Mesenteric fat pad (tissue), 1 donor: ENCODE measurements around the gene POP4. TPM values are rescaled to one million over a fixed set of nuclear protein-coding genes. Genes with fewer than 3 reads are reported as not detected.

ENCODE experiments used
- DNase-seq: peaks from one replicate; pipeline ENCODE4 v3.0.0-alpha.2; 2020; ENCODE audit warnings: low spot score
- total RNA-seq: library from RNA; stranded (reverse); fragmentation: NEBNext Ultra II Directional; extraction: Animal tissue kit (Norgen Biotek cat#: 25700); gene quantifications from one replicate; pipeline ENCODE4 v1.2.1, GENCODE V29; 2021
- donor health status: DM: yes; HTN: yes; CAD: no.

The POP4 gene
- total RNA-seq, 1 donor from 2014 or later = 57.4 TPM

DNA sequence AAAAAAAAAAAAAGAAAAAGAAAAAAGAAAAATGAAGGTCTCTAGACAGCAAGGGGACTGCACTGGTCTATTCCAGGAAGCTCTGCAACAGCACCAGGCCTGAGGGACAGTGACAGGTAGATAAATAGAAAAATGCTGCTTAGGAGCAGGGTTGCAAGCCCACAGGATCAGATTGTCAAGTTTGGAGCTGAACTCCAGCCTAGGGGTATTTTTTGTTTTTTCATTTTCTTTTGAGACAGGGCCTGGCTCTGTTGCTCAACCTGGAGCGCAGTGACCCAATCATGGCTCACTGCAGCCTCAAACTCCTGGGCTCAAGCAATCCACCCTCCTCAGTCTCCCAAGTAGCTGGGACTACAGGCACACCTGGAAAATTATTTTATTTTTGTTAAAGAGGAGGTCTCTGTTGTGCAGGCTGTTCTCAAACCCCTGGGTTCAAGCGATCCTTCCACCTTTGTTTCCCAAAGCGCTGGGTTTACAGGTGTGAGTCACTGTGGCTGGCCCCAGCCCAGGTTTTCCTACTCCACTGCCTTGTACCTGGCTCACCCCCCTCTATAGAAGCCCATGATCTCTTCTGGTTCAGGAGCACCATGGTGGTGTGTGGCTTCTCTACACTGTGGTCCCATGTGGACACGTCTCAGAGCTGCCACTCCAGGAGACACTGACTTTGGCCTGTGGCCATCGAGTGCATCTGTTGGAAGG, 23.9 kb downstream of the POP4 start:
- DNase-seq = no peak

DNA sequence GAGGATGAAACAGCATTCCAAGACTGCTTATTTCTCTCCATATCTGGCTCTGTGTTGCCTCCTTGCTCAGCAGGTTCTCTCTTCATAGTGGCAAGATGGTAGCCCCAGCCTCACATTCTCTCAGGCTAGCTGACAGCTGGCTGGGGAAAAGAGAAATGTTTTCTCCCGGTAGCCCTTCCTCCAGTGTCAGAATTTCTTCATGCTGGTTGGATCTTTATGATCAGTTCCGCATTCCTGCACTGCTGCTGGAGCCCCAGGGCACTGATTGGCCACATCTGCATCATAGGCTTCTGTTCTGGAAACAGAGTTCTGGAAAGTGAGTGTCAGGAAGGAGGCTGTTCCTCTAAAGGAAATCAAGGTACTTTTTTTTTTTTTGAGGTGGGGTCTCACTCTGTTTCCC, 24.6 kb downstream of the POP4 start:
- no peak for DNase-seq

DNA sequence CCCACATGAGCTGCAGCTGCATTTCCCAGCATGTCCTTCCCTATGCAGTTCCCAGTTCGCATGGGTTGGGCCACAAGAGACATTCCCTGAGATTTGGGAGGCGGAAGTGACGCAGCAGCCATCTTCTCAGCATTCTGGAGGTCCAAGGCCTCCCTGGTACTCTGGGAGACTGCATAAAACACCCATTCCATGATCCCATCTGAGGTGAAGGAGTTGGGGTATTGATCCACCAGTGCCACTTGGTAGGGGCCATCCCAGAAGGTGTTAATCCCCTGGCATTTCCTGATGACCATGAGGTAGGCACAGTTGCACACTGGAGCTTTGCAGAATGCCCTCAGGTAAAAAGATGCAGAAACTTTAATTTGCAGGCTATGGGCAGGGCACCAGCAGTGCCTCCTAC, 25.4 kb downstream of the POP4 start:
- no peak for DNase-seq

DNA sequence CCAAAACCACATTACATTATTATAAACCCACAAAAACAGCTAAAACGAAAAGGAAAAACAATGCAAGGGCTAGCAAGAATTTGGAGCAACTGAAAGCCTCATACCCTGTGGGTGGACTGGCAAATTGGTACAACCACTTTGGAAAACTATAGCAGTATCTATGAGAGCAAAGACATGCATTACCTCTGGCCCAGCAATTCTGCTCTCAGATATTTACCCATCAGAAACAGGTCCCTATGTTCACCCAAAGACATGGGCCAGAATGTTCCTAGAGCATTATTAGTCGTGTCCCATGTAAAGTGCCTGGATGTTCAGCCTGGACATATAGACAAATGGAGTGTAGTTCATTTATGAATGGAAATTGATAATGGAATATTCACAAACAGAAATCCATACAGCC, 27.9 kb downstream of the POP4 start:
- no peak for DNase-seq

DNA sequence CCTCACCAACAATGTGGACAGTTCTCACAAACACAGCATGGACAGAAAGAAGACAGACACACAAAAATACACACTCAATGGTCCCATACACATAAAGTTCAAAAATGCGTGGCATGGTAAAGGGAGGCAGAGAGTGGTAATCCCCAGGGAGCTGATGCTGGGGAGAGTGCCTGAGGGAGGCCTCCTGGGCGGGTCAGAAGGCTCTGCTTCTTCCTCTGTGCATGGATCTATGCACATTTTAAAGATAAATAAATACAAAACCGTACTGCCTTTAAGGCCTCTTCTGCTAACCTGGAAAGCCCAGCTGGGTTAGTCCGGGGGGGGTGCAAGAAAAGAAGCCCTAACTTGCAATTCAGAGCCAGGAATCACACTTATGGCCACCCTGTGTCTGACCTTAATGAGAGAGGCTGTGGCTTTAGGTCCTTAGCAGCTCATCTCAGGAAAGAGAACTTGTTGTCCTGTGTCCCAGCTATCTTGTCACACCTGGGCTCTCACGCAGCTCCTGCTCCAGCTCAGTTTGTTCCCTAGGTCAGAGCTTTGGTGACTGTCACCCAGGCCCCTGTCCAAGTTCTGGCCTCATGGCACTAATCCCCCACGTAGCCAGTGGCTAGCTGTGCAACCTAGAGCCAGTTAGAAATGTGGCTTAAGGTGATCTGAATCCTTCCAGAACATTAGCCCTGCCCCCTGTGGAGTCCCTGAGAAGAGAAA, 28.5 kb downstream of the POP4 start:
- no peak for DNase-seq

DNA sequence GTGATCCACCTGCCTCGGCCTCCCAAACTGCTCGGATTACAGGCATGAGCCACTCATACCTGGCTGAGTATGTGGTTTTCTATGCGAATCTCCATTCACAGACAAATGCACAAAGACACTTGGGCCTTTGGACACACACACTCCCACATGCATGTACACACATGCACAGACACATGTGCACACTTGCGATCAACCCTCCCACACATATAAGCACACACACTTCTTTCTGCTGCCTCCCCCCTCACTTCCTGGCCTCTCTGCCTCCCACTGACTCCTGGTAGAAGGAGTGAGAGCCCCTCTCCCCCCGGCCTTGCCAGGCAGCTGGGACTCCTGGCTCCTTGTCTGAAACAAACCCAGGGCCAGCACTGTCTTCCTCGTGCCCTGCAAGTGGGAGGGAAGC, 29.9 kb downstream of the POP4 start:
- no peak for DNase-seq

DNA sequence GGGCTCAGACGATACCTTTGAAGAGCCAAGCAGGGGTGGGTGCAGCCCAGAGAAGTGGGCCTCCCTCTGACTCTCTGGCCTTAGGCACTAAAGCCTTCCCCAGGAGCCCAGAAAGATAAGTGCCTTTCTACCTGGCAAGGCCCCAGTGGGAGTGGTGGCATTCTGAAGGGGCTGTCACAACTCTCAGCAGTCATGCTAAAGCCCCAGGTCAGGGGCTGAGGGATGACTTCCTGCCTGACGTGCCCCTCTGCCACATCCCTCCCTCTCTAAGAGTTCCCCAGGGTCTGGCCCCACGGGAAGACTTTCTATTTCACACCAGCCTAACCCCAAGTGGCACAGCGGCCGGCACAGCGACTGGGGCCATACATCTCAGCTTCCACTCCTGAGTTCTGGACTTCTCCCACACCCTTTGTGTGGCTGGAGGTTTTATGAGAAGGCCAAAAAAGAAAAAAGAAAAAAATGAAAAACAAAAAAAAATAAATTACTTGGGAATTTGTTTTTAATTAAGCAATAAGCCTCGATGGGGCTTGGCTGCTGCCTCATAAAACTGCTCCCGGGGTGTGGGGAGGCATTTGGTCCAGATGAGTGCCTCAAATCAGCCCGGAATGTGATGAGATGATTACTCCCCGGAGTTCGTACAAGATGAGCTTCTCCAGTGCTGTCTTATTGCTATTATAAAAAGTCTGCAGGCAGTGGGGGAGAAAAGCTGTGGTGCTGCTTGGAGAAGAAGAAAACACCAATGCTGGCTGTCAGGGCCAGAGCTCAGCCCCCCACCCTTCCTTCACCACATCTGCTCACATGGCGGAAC, 30.7 kb downstream of the POP4 start:
- no peak for DNase-seq

DNA sequence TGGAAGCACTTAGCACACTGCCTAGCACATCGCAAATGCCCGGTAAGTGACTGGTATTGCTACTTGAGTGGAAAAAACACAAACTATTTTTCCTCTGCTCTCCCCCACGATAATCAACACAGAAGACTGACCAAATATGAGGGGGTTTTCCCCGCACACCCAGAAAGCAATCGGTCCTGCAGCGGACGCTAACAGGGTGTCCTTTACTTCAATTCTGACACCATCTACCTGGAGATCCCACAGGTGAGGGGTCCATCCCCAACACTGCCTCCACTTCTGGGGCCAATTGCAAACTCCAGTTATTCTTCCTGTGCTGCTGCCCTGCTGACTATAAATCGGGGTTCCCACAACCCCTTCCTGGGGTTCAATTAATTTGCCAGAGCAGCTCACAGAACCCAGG, 33.0 kb downstream of the POP4 start:
- no peak for DNase-seq

DNA sequence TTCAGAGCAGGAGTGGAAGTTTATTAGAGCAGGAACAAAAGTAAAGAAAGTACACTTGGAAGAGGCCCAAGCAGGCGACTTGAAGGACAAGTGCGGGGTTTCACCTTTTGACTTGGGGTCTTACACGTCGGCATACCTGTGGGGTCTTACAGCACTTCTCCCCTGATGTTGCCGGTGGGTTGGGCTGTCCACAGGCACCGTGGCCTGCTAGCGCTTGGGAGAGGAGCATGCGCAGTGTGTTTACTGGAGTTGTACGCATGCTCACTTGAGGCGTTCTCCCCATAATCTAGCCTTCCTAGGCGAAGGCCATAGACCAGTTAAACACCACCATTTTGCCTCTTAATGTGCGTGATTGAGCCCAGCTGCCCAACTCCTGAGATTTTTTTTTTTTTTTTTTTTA, 34.1 kb downstream of the POP4 start:
- no peak for DNase-seq

DNA sequence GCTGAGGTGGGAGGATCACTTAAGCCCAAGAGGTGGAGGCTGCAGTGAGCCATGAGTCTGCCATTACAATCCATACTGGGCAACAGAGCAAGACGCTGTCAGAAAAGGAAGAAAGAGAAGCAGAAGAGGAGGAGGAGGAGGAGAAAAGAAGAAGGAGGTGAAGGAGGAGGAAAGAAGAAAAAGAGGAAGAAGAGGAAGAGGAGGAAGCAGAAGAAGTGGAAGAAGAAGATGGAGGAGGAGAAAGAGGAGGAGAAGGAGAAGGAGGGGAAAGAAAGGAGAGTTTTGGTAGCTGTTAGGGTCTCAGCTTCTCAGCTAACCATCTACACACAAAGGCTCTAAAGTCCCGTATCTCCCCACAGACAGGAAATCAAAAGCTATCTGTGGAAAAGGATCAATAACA, 35.5 kb downstream of the POP4 start:
- no peak for DNase-seq

DNA sequence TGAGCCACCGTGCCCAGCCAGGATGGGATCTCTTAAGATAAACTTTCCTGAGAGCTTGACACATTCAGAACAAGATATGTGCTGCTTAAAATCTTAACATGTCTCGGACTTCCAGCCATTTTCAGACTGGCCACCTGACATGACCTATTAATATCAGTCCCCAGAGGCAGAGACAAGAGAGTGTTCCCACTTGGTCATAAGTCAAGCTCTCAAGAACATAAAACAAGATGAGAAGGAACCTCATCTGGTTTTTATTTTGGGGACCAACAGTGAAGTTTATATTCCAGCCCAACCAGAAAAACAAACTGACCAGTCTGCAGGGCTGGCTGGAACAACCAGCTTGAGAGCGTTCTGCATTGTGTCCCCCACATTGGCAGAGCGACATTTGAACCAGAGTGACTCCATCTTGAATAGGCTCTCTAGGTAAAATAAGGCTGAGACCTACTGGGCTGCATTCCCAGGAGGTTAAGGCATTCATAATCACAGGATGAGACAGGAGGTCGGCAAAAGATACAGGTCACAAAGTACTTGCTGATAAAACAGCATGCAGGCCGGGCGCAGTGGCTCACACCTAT, 37.4 kb downstream of the POP4 start:
- no peak for DNase-seq

DNA sequence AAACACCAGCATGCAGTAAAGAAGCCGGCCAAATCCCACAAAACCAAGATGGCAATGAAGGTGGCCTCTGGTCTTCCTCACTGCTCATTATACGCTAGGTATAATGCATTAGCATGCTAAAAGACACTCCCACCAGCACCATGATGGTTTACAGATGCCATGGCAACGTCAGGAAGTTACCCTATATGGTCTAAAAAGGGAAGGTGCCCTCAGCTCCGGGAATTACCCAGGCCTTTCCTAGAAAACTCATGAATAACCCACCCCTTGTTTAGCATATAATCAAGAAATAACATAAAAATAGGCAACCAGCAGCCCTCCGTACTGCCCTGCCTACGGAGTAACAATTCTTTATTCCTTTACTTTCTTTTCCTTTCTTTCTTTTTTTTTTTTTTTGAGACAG, 38.1 kb downstream of the POP4 start:
- DNase-seq = no peak

DNA sequence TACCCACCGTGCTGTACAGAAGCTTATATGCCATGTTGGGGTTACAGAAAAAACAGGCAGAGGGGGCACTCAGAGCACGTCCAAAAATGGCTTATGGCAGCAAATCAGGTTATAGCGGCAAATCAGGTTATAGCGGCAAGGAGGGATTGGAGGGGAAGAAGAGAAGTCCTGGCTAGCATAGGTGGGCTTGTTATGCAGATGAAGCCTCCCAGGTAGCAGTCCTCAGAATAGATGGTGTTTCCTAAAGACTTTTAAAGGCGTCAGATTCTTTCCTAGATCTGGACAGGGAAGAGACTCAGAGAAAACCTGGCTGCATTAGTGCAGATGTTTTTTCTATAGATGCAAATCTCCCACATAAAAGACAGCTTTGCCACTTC, 39.4 kb downstream of the POP4 start:
- DNase-seq = no peak

DNA sequence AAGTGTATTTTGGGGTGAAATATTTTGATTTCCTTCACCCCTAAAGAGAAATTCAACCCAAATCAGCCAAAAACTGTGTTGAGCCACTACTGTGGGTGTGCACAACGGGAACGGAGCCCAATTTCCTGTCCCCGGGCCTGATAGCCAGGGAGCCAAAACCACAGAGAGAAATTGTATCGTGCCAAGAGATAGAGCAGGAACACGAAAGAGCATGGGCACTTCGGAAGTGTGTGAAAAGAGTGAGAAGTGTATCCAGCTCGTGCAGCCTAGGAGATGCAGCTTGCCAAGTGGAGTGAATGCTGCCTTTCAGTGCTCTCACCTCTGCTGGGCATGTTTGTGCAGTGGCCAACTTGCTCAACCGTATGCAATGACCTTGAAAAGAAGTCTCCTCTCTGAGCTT, 39.8 kb downstream of the POP4 start:
- DNase-seq = no peak

DNA sequence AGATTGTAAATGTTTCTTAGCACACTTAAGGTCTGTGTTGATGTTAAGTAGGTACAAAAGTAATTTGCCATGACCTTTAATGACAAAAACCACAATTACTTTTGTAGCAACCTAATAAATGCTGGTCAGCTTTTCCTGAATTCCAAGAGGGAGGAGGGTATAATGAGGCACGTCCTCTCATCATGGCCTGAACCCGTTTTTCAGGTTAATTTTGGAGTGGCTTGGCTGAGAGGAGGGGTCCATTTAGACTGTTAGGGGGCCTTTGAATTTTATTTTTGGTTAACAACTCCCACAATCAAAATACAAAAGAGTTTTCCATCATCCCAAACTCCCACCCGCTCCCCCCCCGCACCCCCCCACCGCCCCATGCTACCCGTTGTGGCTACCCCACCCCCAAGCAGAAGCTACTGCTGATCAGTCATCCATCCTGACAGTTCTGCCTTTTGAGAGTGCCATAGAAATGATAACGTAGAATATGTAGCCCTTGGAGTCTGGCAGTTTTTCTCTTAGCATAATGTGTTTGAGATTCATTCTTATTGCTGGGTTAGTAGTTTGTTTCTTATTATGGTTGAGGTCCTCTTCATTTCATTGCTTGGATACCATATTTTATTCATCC, 44.8 kb downstream of the POP4 start:
- no peak for DNase-seq

DNA sequence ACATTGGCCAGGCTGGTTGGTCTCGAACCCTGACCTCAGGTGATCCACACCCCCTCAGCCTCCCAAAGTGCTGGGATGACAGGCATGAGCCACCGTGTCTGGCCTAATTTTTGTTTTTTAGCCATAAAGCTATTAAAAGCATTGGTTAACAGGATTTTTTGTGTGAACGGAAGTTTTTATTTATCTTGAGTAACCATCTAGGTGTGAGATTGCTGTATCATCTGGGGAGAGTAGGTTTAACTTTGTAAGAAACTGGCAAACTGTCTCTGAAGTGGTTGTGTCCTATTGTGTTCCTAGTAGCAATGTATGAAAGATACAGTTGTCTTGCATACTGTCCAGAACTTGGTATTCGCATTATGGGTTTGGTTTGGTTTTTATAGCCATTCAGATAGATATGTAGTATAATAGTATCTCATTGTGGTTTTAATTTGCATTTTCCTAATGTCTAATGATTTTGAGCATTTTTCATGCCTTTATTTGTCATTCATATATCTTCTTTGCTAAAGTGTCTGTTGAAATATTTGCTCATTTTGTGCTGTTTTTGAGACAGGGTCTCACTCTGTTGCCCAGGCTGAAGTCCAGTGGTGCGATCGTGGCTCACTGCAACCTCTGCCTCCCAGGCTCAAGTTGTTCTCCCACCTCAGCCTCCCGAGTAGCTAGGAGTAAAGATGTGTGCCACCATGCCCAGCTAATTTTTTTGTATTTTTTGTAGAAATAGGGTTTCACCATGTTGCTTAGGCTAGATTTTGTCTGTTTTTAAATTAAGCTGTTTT, 45.7 kb downstream of the POP4 start:
- no peak for DNase-seq

DNA sequence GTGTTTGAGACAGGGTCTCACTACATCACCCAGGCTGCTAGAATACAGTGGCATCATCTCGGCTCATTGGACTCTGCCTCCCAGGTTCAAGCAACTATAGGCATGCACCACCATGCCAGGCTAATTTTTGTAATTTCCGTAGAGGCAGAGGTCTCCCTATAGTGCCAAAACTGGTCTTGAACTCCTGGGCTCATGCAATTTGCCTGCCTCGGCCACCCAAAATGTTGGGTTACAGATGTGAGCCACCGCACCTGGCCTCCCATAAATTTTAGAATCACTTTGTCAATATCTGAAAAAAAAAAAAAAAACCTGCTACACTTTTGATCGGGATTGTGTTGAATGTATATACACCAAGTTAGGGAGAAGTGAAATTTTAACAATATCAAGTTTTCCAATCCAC, 47.3 kb downstream of the POP4 start:
- peak; percentile 14 for DNase-seq

DNA sequence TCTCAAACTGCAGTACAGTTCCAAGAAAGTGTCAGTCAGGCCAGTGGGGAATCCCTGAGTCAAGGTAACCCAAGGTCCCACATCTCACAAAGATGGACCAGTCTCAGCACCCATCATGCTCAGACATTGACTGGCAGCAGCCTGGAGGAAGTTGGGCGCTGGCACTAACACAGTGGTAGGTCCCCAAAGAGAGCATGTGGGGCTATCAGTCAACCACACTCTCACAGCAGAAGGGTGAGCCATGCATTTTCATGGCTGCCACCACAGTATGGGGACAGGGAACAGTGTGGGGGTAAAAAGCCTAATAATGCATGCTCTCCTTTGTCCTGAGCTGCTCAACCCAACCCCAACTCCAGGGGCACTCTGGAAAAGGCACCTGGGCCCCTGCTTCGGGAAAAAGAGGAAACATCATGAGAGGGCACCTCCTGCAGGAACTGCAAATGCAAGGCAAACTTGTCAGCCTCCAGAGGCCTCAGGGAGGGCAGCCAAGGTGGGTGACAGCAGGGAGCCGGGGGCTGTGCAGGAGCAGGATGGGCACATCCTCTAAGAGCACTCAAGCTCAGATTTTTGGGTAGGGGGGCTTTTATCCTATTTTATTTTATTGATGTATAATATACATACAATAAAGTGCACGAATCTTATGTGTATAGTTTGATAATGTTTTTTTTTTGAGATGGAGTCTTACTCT, 49.7 kb downstream of the POP4 start:
- DNase-seq = peak; percentile 47

DNA sequence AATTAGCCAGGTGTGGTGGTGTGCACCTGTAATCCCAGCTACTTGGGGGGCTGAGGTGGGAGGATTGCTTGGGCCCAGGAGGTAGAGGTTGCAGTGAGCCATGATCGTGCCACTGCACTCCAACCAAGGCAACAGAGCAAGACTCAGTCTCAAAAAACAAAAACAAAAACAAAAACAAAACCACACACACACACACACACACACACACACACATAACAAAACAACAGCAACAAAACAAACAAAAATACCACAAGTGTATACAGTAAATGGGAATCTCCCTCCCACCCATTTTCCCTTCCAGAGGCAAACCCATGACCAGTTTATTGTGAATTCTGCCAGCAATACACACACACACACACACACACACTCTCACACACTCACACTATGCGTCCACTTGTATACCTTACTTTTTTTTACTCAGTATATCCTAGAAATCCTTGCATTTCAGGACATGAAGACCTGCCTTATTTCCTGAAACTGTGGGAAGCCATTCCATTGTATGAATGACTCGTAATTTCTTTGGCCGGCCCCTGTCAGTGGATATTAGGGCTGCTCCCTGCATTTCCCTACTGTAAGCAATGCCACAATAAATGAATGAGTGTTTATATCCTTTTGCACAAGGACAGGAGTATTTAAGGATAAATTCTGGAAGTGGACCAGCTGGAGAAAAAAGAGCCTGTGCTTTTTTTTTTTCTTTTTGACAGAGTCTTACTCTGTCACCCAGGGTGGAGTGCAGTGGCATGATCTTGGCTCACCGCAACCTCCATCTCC, 52.3 kb downstream of the POP4 start:
- DNase-seq = no peak
